ENCODE data around the gene RTN4R.
A peak's percentile ranks its signal among the peaks of the same experiment; 100 is the strongest.

RTN4R gene

DNA sequence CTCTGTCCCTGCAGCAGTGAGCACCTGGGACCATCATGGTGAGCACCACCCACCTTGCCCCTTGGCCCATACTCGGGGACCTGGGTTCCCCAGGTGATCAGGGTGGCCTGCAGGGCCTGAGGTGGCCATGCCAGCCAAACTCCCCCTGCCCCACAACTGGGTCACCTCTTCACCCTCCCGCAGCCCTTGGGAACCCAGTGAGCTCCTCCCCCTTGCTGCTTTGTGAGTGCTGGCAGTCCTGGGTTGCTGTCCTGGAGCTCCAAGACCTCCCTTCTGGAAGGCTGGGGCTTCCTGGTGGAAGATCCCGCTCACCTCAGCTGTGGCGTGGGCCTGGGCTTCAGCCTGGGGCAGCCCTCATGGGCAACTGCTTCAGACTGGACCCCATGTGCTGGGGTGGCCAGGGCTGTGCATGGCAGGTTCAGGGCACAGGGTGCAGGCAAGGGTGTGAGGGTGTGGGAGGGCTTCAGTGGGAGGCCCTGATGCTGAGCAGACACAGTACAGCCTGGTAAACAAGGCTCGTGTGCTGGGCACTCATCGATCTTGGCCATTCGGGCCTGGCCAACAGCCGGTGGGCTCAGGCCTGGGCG is 57.6 kb downstream of the RTN4R start:
- DNase-seq (ENCODE audit: low read depth): no peak
- no peak overlapping the region for H3K4me3 ChIP-seq (ENCODE audit: low read depth, low read length)
- TF ChIP-seq, protein P1, sequence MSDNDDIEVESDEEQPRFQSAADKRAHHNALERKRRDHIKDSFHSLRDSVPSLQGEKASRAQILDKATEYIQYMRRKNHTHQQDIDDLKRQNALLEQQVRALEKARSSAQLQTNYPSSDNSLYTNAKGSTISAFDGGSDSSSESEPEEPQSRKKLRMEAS (IDR thresholded peaks at IDR 0.05; ENCODE audit: low read depth, low read length): no peak
- TF ChIP-seq, protein P2, sequence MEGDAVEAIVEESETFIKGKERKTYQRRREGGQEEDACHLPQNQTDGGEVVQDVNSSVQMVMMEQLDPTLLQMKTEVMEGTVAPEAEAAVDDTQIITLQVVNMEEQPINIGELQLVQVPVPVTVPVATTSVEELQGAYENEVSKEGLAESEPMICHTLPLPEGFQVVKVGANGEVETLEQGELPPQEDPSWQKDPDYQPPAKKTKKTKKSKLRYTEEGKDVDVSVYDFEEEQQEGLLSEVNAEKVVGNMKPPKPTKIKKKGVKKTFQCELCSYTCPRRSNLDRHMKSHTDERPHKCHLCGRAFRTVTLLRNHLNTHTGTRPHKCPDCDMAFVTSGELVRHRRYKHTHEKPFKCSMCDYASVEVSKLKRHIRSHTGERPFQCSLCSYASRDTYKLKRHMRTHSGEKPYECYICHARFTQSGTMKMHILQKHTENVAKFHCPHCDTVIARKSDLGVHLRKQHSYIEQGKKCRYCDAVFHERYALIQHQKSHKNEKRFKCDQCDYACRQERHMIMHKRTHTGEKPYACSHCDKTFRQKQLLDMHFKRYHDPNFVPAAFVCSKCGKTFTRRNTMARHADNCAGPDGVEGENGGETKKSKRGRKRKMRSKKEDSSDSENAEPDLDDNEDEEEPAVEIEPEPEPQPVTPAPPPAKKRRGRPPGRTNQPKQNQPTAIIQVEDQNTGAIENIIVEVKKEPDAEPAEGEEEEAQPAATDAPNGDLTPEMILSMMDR (IDR thresholded peaks at IDR 0.05; ENCODE audit: low read depth, low read length): no peak
- TF ChIP-seq POLR2A (IDR thresholded peaks at IDR 0.05; ENCODE audit: extremely low read depth, insufficient read length): no peak
- no peak for TF ChIP-seq MYC (IDR thresholded peaks at IDR 0.05; ENCODE audit: low read depth, low read length)

DNA sequence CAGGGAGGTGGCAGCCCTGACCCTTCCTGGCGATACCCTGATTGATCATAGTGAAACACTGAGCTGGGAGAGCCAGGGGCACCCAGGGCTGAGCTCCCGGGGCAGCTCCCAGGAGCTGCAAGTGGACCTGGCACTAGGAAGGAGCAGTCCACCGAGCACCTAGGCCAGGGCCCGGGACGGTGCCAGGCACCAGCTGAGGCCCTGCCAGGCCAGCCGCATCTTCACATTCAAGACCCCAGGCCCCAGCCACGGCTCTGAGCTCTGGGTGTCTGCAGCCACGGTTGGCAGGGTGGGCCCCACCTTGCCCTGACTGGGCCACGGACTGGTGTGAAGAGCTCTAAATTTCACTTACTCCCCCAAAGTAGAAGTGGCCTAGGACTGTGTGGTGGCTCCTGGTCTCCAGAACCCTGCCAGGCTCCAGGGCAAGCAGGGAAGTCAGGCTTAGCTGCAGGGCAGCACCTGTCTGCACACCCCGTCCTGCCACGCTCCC is 58.3 kb downstream of the RTN4R start:
- TF ChIP-seq, protein P1 (IDR thresholded peaks at IDR 0.05; ENCODE audit: low read depth, low read length): no peak
- TF ChIP-seq, protein P2 (IDR thresholded peaks at IDR 0.05; ENCODE audit: low read depth, low read length): no peak
- no peak for TF ChIP-seq POLR2A (IDR thresholded peaks at IDR 0.05; ENCODE audit: extremely low read depth, insufficient read length)
- TF ChIP-seq MYC (IDR thresholded peaks at IDR 0.05; ENCODE audit: low read depth, low read length): no peak
- no peak overlapping the region for H3K4me3 ChIP-seq (ENCODE audit: low read depth, low read length)
- DNase-seq (ENCODE audit: low read depth): no peak

DNA sequence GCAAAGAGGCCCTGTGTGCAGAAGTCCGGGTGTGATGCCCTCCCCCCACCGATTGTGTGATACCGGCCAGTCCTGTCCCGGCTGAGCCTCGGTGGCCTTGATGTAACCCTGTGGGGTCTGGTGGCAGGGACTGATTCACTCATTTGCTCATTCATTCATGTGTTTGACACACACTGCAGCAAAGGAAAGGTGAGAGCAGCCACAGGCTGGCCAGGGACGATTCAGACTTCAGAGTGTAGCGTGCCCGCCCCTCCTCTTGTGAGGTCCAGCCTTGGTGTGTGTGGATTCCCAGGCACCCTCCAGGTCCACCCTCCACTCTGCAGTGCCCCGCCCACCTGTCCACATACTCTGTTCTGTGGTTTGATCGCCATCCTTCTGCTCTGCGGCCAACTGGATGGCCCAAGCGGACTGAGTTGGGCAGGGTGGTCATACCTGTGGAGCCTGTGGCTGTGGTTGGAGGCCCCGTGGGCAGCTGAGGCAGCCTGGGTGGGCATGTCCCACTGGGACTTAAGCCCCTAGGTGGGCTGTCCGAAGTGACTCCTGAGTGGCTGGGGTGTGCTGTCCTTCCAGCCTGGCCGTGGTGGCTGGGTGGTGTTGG is 59.3 kb downstream of the RTN4R start:
- no peak for DNase-seq (ENCODE audit: low read depth)
- TF ChIP-seq POLR2A (IDR thresholded peaks at IDR 0.05; ENCODE audit: extremely low read depth, insufficient read length): no peak
- TF ChIP-seq, protein P1 (IDR thresholded peaks at IDR 0.05; ENCODE audit: low read depth, low read length): no peak
- TF ChIP-seq, protein P2 (IDR thresholded peaks at IDR 0.05; ENCODE audit: low read depth, low read length): no peak
- no peak for TF ChIP-seq MYC (IDR thresholded peaks at IDR 0.05; ENCODE audit: low read depth, low read length)
- no peak overlapping the region for H3K4me3 ChIP-seq (ENCODE audit: low read depth, low read length)

DNA sequence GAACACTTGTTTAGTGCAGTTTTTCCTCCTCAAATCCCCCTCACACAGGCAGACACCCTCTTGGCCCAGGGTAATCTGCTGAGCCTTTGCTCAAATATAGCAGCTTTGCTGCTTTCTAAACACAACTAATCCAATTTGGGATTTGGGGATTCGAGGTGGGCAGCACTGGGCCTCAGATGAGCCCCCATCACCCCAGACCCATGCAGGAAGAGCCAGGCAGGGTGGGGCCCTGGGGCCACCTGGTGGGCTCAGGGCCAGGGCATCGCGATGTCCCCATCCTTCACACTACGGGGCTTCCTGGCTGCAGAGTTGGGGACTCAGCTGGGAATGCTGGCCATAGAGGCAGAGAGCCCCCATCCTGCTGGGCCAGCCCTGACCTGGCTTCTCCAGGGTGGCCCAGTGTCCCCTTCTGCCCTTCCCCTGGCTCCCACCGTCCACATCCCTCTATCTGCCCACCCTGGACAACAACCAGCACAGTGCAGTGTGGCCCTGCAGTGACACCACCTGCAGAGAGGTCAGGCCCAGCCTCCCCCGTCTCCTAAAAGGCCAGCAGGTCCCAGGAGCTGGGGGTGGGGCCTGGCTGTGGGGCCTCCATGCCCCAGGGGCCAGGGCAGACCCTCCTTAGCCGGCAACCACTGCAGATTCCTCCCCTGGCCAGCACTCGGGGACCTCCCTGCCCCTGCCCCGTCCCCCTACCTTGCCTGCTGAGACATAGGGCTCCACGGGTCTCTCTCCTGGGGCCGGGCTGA is 60.7 kb downstream of the RTN4R start:
- H3K4me3 ChIP-seq (ENCODE audit: low read depth, low read length): peak overlapping the region; percentile 77
- TF ChIP-seq, protein P2 (IDR thresholded peaks at IDR 0.05; ENCODE audit: low read depth, low read length): no peak
- no peak for TF ChIP-seq MYC (IDR thresholded peaks at IDR 0.05; ENCODE audit: low read depth, low read length)
- TF ChIP-seq, protein P1 (IDR thresholded peaks at IDR 0.05; ENCODE audit: low read depth, low read length): no peak
- TF ChIP-seq POLR2A (IDR thresholded peaks at IDR 0.05; ENCODE audit: extremely low read depth, insufficient read length): no peak
- DNase-seq (ENCODE audit: low read depth): no peak

DNA sequence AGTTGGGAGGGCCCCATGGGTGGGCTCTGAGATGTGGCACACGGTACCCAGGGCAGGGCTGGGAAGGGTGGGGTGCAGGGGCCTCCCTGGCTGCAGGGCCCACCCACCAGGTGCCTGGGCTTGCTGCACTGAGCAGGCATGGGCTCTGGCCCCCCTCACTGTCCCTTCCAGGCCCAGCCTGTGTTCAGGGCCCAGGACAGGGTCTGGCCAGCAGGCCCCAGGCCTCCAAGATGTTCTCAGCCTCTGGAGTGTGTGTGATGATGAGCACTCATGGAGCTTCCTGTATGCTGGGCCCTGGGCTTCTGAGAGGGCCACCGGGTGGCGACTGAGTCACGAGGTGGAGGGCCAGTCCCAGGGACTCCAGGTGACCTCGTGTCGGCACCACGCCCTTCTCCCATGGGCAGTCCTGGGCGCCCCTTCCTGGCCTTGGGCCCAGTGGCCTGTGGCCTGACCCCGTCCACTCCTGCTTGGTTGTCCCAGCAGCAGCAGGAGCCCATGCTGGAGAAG is 61.4 kb downstream of the RTN4R start:
- DNase-seq (ENCODE audit: low read depth): peak; percentile 45
- peak overlapping the region; percentile 77 for H3K4me3 ChIP-seq (ENCODE audit: low read depth, low read length)
- no peak for TF ChIP-seq POLR2A (IDR thresholded peaks at IDR 0.05; ENCODE audit: extremely low read depth, insufficient read length)
- TF ChIP-seq, protein P1 (IDR thresholded peaks at IDR 0.05; ENCODE audit: low read depth, low read length): no peak
- TF ChIP-seq, protein P2 (IDR thresholded peaks at IDR 0.05; ENCODE audit: low read depth, low read length): peak; percentile 13
- TF ChIP-seq MYC (IDR thresholded peaks at IDR 0.05; ENCODE audit: low read depth, low read length): peak; percentile 30; the same call in 1 of the 2 replicates

Data from NB4 (cell line).